Measurements from ENCODE around the gene WDR90. TPM values are rescaled to one million over a fixed set of nuclear protein-coding genes. Genes with fewer than 3 reads are reported as not detected.

The WDR90 gene
- total and polyA plus RNA-seq, 10 of the 15 experiments (the other 5 are each of a cell fraction or from before 2014, with no cell fraction given): 2.0 to 65.0 (median 16.7) TPM

DNA sequence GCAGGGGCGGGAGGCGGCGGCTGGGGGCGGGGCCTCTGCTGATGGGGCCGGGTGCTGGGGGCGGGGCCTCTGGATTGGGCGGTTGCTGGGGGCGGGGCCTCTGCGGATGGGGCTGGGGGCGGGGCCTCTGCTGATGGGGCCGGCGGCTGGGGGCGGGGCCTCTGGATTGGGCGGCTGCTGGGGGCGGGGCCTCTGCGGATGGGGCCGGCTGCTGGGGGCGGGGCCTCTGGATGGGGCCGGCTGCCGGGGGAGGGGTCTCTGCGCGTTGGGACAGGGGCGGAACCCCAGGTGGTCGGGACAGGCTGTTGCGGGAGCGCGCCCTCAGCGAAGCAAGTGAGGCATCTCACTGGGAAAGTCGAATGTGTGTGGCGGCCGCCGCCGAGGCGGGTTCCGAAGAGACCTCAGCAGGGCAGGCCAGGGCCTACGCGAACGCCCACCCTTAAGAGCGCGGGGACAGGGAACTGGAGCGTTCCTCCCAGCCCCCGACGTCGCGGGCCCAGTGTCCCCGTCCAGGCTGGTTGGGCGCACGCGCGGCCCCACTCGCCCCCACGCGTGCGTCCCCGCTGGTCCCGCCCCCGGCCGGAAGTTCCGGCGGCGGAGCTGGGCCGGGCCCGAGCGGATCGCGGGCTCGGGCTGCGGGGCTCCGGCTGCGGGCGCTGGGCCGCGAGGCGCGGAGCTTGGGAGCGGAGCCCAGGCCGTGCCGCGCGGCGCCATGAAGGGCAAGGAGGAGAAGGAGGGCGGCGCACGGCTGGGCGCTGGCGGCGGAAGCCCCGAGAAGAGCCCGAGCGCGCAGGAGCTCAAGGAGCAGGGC is 30.9 kb downstream of the WDR90 start, which contains the start of gene STUB1 (continued):
- TF ChIP-seq, protein P1, sequence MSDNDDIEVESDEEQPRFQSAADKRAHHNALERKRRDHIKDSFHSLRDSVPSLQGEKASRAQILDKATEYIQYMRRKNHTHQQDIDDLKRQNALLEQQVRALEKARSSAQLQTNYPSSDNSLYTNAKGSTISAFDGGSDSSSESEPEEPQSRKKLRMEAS (IDR thresholded peaks at IDR 0.05; ENCODE audit: low read depth, low read length): no peak
- TF ChIP-seq, protein P2, sequence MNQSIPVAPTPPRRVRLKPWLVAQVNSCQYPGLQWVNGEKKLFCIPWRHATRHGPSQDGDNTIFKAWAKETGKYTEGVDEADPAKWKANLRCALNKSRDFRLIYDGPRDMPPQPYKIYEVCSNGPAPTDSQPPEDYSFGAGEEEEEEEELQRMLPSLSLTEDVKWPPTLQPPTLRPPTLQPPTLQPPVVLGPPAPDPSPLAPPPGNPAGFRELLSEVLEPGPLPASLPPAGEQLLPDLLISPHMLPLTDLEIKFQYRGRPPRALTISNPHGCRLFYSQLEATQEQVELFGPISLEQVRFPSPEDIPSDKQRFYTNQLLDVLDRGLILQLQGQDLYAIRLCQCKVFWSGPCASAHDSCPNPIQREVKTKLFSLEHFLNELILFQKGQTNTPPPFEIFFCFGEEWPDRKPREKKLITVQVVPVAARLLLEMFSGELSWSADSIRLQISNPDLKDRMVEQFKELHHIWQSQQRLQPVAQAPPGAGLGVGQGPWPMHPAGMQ (IDR thresholded peaks at IDR 0.05; ENCODE audit: borderline replicate concordance): no peak
- TF ChIP-seq NFYB (IDR thresholded peaks at IDR 0.05; ENCODE audit: insufficient read depth, low read depth, low read length): no peak
- TF ChIP-seq, protein P3, sequence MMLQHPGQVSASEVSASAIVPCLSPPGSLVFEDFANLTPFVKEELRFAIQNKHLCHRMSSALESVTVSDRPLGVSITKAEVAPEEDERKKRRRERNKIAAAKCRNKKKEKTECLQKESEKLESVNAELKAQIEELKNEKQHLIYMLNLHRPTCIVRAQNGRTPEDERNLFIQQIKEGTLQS (IDR thresholded peaks at IDR 0.05; ENCODE audit: borderline replicate concordance, extremely low read depth, low read depth, low read length): no peak
- no peak for TF ChIP-seq TARDBP (IDR thresholded peaks at IDR 0.05; ENCODE audit: borderline replicate concordance)
- peak; percentile 57 for TF ChIP-seq NRF1 (conservative IDR thresholded peaks at IDR 0.05; ENCODE audit: low read depth, low read length)
- TF ChIP-seq, protein P4, sequence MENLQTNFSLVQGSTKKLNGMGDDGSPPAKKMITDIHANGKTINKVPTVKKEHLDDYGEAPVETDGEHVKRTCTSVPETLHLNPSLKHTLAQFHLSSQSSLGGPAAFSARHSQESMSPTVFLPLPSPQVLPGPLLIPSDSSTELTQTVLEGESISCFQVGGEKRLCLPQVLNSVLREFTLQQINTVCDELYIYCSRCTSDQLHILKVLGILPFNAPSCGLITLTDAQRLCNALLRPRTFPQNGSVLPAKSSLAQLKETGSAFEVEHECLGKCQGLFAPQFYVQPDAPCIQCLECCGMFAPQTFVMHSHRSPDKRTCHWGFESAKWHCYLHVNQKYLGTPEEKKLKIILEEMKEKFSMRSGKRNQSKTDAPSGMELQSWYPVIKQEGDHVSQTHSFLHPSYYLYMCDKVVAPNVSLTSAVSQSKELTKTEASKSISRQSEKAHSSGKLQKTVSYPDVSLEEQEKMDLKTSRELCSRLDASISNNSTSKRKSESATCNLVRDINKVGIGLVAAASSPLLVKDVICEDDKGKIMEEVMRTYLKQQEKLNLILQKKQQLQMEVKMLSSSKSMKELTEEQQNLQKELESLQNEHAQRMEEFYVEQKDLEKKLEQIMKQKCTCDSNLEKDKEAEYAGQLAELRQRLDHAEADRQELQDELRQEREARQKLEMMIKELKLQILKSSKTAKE (IDR thresholded peaks at IDR 0.05; ENCODE audit: low read depth, poor library complexity, severe bottlenecking): no peak
- no peak for TF ChIP-seq HDGF (IDR thresholded peaks at IDR 0.05)
- TF ChIP-seq, protein P5, sequence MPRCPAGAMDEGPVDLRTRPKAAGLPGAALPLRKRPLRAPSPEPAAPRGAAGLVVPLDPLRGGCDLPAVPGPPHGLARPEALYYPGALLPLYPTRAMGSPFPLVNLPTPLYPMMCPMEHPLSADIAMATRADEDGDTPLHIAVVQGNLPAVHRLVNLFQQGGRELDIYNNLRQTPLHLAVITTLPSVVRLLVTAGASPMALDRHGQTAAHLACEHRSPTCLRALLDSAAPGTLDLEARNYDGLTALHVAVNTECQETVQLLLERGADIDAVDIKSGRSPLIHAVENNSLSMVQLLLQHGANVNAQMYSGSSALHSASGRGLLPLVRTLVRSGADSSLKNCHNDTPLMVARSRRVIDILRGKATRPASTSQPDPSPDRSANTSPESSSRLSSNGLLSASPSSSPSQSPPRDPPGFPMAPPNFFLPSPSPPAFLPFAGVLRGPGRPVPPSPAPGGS (IDR thresholded peaks at IDR 0.05; ENCODE audit: borderline replicate concordance, insufficient read depth, low read depth, low read length, poor library complexity, severe bottlenecking): no peak
- TF ChIP-seq ZSCAN29 (IDR thresholded peaks at IDR 0.05): 0 out of 2 replicates have a peak, but pooled peaks have one; percentile 18
- TF ChIP-seq, protein P6, sequence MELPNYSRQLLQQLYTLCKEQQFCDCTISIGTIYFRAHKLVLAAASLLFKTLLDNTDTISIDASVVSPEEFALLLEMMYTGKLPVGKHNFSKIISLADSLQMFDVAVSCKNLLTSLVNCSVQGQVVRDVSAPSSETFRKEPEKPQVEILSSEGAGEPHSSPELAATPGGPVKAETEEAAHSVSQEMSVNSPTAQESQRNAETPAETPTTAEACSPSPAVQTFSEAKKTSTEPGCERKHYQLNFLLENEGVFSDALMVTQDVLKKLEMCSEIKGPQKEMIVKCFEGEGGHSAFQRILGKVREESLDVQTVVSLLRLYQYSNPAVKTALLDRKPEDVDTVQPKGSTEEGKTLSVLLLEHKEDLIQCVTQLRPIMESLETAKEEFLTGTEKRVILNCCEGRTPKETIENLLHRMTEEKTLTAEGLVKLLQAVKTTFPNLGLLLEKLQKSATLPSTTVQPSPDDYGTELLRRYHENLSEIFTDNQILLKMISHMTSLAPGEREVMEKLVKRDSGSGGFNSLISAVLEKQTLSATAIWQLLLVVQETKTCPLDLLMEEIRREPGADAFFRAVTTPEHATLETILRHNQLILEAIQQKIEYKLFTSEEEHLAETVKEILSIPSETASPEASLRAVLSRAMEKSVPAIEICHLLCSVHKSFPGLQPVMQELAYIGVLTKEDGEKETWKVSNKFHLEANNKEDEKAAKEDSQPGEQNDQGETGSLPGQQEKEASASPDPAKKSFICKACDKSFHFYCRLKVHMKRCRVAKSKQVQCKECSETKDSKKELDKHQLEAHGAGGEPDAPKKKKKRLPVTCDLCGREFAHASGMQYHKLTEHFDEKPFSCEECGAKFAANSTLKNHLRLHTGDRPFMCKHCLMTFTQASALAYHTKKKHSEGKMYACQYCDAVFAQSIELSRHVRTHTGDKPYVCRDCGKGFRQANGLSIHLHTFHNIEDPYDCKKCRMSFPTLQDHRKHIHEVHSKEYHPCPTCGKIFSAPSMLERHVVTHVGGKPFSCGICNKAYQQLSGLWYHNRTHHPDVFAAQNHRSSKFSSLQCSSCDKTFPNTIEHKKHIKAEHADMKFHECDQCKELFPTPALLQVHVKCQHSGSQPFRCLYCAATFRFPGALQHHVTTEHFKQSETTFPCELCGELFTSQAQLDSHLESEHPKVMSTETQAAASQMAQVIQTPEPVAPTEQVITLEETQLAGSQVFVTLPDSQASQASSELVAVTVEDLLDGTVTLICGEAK (IDR thresholded peaks at IDR 0.05; ENCODE audit: borderline replicate concordance): no peak
- TF ChIP-seq, protein P7, sequence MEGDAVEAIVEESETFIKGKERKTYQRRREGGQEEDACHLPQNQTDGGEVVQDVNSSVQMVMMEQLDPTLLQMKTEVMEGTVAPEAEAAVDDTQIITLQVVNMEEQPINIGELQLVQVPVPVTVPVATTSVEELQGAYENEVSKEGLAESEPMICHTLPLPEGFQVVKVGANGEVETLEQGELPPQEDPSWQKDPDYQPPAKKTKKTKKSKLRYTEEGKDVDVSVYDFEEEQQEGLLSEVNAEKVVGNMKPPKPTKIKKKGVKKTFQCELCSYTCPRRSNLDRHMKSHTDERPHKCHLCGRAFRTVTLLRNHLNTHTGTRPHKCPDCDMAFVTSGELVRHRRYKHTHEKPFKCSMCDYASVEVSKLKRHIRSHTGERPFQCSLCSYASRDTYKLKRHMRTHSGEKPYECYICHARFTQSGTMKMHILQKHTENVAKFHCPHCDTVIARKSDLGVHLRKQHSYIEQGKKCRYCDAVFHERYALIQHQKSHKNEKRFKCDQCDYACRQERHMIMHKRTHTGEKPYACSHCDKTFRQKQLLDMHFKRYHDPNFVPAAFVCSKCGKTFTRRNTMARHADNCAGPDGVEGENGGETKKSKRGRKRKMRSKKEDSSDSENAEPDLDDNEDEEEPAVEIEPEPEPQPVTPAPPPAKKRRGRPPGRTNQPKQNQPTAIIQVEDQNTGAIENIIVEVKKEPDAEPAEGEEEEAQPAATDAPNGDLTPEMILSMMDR (IDR thresholded peaks at IDR 0.05 in 2 of 3, conservative IDR thresholded peaks at IDR 0.05 in 1 of 3; ENCODE audit: control insufficient read depth in 2 of 3, extremely low read depth in 1 of 3, insufficient read depth in 1 of 3, low read depth in 3 of 3, low read length in 3 of 3): no peak
- TF ChIP-seq, protein P8, sequence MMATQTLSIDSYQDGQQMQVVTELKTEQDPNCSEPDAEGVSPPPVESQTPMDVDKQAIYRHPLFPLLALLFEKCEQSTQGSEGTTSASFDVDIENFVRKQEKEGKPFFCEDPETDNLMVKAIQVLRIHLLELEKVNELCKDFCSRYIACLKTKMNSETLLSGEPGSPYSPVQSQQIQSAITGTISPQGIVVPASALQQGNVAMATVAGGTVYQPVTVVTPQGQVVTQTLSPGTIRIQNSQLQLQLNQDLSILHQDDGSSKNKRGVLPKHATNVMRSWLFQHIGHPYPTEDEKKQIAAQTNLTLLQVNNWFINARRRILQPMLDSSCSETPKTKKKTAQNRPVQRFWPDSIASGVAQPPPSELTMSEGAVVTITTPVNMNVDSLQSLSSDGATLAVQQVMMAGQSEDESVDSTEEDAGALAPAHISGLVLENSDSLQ (IDR thresholded peaks at IDR 0.05): peak; percentile 48
- no peak for TF ChIP-seq RFX5 (IDR thresholded peaks at IDR 0.05; ENCODE audit: low read depth, low read length)
